GM21447 (cell line): Measurements from ENCODE around the gene PRDM1.

Experiments used
- ATAC-seq: cut with Tn5 transposase; IDR thresholded peaks from one replicate; pipeline ENCODE4 v1.9.1; 2021; ENCODE audit not compliant: unreplicated experiment

The PRDM1 gene

DNA sequence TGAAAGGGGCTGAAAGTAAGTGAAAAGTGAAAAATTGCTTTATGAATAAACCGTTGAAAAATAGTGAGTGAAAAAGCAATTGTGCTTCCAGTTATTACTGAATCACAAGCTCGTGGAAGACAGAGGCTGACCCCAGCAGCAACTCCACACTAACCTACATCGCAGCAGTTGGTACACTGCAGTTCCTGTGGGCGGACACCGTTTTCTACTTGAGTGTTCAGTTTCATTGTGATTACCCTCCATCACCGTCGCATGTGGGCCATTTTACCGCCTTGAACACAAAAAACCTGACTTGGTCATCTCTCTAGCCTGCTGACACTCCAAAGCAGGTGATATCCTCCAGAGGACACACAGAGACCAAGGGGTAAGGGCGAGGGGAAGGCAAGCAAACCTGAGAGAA is 28.4 kb downstream of the PRDM1 start:
- peak; percentile 70 for ATAC-seq

DNA sequence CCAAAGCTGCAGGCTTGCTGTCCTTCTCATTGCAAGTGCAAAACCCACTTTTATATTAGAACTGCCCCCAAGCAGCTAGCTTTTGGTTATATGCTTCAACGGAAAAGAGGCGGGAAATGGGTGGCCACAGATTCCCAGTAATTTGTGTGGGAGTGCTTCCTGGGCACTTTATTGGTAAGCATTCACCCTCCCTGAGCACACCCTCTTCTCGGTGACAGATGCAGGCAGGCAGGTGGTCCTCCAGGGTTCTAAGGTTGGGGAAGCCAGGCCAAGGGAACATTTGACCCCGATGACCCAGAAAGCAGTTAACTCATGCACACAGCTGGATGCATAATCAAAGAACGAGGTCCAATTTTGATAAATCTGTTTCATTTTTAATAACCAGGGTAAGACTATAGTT is 29.1 kb downstream of the PRDM1 start:
- no peak for ATAC-seq

DNA sequence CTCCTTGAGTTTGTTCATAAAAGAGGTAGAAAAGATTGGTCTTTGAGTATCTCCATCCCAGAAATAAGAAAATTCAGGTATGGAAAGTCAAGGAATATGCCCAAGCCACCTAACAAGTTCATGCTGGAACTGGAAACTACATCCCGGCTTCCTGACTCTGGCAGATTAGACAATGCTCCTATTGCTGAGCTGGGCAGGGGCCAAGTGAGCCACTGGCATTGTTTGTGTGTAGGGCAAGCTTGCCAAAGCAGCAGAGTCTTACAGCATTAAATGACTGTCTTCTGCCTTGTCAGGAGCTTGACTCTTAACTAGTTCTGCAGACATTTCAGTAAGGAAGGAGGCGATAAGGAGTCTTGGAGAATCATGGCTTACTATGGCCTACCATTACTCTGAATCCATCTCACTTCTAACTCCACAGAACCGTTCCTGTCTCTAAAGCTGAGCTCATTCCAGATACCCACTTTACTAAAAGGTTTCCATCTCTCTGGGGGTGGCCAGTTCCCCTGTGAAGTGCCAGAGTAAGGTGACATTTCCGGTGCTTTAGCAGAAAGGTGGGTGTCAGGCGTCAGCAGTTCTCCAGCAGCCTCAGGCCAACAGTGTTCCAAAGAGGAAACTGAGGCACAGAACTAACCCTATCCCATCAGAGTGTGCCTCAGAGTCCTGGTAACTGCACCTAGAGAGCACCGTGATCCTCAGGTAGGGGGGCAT is 30.1 kb downstream of the PRDM1 start:
- ATAC-seq = no peak

DNA sequence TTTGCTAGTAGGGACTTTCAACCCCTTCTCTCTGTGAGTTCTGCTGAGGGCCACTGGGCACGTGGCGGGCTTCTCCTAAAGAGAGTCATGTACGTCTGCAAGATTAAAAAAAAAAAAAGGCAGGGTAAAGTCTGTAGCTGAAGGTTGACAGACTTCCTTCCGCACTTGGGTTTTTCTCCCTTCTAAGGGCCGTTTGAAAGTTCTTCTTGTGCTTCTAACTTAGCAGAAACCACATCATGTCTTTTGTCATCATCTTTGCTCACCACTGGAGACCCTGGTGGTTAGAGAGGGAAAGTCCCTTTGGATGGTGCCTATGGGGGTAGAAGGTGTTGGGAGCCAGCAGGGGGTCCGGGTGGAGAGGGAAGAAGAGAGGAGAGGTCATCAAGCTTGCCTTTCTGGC is 31.4 kb downstream of the PRDM1 start:
- peak; percentile 48 for ATAC-seq

DNA sequence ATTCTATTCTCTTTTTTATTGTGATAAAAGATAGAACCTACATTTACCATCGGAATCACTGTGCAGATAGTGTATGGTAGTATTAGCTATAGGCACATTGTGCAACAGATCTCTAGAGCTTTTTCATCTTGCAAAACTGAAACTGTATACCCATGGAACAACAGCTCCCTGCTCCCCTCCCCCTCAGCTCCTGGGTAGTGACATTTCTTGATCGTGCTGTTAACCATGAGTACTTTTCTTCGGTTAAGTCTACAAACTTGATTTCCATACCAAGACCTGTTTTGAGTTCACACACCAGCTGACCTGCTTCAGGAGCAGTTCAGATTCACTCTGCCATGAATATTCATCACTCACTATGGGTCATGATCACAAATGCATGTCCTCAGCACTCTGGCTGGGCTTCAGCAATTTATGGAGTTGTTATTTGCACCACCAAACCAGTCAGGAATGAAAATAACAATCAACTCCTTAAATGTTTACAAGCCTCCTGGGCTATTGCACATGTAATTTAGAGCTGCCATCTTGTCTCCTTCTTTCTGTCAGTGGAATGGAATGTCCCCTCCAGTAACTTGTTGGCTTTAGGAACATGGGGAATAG is 32.8 kb downstream of the PRDM1 start:
- ATAC-seq = no peak

DNA sequence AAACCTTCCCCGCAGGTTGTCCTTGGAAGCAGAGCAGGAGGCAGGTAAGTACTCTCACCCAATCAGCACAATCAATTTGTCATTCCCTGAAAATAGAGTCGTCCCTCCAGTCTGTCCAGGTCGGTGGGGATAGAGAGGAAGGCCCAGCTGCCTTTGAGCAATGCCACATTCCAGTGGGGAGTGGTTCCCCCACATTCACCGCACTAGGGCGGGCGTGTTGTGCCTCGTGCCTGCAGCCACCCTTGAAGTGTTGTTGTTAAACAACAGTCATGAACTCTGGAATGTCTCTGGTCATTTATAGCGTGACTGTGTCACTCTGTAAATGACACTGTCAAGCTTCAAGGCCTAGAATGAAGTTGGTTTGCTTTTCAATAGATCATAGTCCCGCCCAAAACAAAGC is 33.4 kb downstream of the PRDM1 start:
- no peak for ATAC-seq

DNA sequence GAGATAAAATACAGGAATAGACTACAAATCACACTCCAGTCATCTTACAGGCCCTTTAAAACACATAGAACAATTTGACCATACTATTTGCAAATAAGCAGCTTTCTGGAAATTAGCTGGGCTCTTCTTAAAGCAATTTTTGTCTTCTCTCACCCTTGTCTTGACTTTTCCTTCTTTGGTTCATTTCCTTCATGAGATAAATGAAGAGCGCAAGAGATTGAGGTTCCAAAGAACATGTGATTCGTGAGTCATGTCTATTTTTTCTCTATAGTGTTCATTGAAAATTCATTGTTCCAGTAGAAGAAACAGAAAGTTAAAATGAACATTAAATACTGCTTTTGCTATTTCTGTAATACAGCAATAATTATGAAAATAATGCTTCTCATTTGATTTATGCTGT is 33.9 kb downstream of the PRDM1 start:
- no peak for ATAC-seq

DNA sequence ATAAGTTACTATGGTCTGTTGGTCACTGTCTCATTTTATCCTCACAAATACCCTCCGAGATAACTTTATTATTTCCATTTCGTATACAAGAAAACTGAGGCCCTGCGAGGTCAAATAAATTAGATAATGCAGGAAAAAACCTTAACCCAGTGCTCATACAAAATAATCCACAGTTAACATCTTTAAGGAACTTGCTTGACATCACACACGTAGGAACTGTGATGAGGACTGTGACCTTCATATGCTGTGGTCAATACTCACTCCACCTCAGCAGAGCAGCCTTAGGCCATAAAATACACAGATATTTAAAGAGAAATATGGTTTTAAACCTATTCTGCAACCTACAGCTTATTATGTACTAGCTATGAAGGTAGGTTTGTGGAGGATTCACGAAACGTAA is 34.3 kb downstream of the PRDM1 start:
- ATAC-seq = no peak

DNA sequence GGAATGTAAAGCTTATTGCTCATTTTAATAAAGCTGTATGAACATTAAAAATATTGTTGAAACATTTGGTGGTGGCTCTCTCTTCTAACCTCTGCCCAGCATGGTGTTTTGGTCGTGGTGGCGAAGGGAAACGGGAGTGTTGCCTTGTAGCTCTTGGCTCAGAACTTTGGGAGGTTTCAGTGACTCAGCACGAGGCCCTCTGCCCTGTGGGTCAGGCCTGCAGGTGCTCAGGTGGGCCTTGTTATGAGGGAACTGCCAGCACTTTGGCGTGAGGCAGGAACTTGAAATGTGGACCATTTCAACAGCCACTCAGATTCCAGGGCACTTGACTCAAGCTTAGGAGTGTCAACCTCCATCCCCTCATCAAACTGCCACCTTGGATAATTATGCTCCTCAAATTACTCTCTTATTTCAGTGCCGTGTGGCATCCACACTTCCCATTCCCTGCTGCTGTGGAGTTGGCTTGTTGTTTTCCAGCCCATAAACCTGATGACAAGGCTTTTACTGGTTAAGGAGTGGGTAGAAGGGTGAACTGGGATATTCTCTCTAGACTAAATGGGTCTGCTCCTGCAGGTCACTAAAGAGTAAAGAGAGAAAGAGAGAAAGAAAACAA is 36.3 kb downstream of the PRDM1 start:
- ATAC-seq = no peak

DNA sequence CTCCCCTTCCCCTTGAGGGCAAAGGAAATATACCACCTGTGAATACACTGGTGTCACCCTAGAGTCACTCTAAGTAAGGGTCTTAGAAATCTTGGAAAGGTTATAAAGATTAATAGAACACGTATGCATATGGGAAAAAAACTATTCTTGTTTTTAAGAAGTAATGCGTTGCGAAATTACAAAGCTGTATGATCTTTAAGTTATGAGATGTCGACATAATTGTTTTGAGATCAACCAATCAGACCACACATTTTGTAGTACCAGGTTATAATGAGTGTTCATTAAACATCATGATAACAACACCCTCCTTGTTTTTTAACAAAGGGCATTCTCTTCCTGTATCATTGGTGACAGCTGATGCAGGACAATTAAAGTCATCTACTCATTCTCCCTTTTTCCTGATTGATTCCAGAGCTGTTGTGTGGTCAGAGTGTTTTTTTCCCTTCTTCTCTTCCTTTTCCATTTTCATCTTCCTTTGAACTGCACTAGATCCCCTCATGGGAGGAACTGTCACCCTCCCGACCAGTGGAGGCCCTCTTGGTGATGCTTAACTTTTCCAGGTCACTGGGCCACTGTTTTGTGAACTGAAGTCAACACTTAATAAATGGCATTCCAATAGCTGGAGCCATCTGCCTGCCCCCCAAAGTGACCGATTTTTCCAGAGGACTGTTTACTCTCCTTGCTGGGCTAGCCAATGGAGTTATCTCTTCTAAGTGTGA is 37.0 kb downstream of the PRDM1 start:
- ATAC-seq = no peak

DNA sequence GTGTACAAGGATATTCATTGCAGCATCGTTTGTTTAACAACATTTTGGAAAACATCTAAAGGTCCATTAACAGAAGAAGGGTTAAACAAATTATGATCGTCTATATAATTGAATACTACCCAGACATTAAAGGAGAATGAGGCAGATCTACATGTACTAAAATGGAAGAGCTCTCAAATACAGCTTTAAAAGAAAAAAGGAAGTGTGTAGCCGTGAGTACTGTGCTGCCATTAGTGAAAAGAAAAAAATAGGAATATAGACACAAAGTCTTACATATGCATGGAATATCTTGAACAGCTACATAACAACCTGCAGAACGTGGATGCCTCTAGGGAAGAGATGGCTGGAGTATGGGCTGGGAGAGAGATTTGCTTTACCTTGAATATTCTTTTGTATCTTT is 37.9 kb downstream of the PRDM1 start:
- no peak for ATAC-seq

DNA sequence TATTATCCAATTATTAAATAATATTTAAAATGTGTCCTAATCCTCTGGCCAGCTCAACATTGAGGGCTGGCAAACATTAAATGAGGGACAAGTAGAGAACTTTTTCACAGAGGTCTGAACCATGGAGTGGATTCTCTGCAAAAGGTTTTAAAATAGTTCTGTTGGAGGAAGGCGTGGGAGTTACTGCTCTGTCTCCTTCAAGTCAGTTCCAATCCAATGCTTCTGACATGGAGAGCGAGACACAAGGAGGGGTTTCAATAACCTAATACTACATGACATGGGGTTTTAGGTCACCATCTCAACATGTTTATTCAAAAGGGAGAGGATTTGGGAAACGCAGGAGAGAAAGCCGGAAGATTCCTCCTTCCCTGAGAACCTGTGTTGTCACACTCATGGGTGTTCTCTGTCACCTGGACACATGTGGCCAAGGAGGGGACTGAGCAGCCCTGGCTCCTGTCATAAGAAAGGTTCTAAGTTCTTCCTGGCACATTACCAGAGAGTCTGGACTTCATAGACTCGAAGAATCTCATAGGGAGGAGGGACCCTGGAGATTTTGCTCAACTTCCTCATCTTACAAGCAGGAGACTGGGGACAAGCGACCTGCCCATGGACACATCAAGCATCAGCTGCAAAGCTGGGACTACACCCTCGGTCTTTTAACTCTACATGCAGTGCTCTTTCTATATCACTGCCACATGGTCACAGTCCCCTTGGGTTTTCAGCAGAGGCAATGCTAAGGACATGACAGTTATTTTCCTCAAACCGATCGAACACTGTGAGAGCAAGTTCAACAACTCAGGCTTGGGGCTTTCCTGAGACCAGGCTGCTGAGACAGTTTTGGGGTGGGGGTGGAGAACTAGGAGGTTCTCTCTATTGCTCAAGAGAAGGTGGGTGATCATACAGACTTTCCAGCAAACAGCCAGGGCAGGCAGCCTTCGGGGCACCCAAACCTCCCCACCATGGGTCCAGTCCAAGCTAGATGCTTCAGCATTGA is 38.6 kb downstream of the PRDM1 start:
- ATAC-seq = no peak

DNA sequence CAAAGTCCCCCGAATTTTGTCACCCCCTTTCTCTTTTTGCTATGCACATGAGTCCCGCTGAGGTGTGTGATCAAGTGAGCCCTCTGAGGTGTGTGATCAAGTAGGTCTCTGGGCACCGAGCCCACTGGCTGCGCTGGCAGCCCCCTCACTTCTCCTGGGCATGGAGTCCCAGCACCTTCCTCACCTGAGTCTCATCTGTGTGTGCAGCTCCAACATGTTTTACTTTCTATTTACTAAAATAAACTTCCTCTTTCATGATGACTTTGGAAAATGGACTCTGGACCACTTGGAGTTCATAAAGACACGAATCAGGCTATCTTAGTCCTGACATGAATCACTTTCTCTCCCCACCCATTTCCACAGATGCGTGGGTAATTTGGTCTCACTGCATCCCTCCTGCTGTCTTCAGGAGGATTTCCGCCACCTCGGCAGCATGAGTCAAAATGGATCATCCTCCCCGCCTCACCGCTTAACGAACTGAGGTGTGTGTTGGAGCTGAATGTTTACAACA is 39.8 kb downstream of the PRDM1 start:
- peak; percentile 61 for ATAC-seq

DNA sequence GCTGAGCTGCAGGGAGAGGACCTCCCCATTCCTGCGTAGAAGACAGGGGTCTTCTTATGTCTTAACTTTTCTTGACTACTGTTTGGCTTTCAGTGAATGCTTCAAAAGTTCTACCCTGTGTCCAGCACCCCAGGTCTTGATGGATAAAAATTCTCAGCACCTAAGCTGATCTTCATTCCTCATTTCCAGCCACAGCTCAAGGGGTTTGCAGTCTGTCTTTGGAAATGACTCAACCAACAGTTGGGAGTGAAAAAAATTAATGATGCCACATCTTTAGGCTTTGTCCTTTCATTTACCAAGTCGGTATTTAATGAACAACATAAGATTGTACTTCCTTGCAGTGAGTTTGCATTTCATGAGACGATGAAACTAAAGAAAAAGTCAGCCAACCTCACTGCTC is 40.3 kb downstream of the PRDM1 start:
- peak; percentile 9 for ATAC-seq

DNA sequence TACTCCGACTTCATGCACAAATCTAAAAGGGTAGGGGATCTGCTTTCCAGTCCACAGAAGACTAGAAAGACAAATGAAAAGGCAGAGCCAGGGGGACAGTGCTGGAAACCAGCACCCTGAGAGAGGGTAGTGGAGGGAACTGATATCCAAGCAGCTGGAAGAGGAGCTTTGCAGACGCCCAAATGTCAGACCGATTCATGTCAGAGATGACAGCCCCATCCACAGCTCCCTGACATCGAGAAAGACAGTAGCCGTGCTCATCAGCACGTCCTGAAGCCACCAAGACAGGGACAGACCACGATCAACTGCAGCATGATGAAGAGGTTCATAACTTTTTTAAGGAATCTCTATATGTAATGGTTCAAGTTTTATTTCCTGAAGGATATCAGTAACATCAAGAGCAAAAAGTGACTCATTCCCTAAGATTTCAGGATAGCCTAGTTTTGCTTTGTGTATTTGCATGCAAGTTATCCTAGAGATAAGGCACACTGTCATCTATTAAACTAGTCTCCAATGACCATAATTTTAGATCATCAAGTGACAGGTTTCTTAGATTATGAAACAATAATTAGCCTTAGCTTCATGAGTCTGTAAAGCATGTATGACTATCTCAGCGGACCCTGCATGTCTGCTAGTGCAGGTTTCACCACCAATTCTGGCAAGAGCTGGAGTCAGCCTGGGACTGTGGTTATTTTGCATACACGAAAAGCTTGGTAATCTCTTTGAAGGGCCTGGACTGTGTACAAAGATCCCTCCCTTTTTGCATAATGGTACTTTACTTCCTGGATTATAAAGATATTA is 43.0 kb downstream of the PRDM1 start:
- no peak for ATAC-seq

DNA sequence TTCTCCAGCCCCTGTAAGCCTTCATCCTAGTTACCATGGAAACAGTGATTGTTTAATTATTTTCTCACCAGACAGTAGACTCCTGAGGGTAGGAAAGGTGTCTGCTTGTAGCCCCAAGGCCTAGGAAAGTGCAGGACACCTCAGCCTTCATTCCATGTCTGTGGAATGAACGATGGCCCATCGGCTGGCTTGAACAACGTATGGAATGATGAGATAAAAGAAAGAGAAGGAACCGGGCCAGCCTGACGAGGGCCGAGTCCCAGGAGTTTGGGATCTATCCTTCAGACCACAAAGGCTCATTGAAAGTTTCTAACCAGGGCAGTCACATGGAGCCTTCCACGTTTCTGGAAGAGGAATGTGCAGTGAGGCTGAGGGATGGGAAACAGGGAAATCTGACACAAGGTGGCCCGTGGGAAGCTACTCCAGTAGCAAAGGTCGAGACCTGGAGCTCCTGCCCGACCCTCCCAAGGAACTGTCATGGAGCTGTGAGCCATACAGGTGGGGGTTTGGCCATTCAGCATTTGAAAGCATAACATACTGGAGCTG is 46.1 kb downstream of the PRDM1 start:
- ATAC-seq = no peak

DNA sequence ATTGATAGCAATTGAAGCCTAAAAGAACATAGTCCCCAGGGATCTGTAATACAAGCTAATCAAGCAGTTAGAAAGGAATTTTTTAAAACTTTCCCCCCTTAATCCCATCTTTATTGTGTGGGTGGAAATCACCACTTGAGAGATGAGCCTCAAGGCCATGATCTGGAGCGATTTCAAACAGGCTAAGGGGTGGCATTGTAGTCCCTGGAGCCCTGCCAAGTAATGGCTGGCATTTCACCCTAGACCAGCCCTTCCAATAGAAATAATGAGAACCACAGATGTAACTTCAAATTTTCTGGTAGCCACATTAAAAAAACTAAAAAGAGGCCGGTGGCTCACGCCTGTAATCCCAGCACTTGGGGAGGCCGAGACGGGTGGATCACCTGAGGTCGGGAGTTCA is 46.9 kb downstream of the PRDM1 start:
- no peak for ATAC-seq

DNA sequence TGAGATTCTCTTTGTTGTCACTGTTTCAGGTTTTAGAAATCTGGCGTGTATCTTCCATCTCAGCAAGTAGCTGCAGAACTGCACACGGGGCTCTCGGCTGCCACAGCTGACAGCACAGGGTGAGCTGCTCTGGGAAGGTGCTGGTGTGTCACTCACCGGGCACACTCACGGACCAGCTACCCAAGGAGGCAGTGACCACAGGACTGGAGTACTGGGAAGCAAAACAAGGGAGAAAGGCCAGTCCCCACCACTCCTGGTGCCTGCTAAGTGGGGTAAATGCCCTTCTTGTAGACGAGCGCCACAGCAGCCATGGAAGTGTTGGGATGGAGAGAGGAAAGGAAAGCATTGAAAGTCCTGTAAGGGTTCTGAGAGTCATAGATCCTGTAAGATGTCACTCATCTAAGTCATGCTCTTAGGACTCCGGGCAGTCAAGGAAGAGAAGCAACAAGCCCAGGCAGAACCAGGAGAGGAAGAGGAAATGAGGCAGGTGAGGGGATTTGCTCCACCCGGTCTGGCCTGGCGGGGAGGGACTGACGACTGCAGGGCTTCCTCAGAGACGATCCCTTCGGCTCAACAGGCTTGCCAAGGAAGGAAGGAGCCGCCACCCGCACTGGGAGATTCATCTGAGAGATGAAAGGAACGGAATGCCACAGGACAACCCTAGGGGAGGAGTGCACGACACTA is 48.1 kb downstream of the PRDM1 start:
- ATAC-seq = no peak
